ENCODE results near the gene ZNF710.

DNA sequence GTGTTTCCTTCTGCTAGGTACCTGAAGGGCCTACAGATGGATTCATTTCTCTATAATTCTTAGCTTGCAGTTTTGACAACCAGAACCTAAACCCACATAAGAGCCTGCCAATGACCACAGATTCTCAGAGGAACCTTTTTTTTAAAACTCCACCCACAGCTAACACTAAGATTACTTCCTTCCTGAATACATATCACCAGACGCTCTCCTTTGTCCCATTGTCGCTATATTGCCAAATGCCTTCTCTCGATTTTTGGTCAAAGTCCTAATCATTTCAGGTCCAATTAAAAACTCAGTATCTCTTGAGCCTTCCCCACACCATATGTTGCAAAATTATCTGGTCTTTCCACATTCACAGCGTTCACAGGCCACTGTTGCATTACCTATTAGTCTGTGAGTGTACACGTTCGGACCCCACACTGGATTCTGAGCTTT lies 12.4 kb downstream of the ZNF710 start:
- no peak for TF ChIP-seq CTCF (conservative IDR thresholded peaks at IDR 0.05; ENCODE audit: low read depth, low read length)
- no peak for TF ChIP-seq EZH2 (IDR thresholded peaks at IDR 0.05; ENCODE audit: borderline replicate concordance, low read depth, low read length, poor library complexity, severe bottlenecking)

Data from A673 (cell line).